ENCODE results near the gene EEIG2.
"Not testable (repeated sequence)": the region's sequence is repeated elsewhere in the genome, so short reads cannot be mapped to it uniquely, and the experiment has no call there.

EEIG2 gene

DNA sequence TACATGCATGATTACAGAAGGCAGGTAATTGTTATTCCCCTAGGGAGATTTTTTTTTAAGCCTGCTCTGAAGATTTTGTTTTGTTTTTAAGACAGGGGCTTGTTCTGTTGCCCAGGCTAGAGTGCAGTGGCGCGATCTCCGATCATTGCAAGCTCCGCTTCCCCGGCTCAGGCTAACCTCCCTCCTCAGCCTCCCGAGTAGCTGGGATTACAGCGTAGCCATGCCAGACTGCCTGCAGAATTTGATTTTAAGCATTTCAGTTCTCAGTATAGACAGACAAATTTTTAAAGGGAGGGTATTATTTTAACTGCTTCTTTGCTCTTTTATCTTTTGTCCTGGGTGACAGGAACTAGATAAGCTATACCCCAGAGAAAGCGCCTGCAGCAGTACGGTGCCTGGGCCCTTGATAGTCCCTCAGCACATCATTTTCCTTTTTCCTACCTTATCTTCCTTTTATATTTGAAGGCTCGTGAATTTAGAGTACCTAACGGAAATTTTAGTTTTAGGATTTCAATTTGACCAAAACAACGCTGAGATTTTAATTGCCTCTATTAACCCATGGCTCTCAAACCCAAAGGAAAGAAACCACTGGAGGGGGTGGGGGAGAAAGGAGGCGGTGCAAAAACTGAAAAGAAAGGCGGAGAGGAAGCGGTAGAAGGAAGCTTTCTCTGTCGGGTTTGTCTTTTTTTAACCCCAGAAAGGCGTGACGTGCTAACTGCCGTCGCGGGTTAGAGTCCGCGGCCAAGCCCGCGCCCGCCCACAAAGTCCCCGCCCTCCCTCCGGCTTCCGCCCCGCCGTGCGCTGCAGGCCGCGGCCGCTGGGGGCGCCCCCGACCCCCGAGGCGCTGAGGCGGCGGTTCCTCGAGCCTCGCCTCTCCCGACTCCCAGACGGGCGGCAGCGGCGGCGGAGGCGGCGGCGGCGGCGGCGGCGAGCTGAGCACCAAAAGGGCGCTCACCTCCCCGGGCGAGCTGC lies at the start of gene EEIG2:
EEIG2 (plus strand) TSS at position 886 of the 972 bp plus-strand sequence. CDS start 329 bp downstream, outside the sequence.
- DNase-seq: peak; percentile 88

DNA sequence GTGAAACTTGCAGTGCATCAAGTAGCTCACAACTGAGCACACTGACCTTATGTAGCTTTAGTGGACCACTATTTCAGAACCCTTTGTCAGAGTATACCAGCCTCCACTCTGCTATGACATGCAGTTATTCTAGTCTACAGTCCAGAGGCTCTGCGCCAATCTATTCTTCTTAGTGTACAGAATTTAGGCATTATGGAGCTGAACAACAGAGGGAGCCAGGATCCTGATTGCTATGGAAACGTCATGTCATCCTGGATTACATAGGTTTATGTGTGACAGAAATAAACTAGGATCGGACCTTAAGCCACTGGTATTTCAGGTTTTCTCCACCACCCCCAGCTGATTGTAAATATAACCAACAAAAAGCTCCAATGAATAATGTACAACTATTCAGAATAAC lies 48.1 kb upstream of the EEIG2 start:
- DNase-seq: no peak

DNA sequence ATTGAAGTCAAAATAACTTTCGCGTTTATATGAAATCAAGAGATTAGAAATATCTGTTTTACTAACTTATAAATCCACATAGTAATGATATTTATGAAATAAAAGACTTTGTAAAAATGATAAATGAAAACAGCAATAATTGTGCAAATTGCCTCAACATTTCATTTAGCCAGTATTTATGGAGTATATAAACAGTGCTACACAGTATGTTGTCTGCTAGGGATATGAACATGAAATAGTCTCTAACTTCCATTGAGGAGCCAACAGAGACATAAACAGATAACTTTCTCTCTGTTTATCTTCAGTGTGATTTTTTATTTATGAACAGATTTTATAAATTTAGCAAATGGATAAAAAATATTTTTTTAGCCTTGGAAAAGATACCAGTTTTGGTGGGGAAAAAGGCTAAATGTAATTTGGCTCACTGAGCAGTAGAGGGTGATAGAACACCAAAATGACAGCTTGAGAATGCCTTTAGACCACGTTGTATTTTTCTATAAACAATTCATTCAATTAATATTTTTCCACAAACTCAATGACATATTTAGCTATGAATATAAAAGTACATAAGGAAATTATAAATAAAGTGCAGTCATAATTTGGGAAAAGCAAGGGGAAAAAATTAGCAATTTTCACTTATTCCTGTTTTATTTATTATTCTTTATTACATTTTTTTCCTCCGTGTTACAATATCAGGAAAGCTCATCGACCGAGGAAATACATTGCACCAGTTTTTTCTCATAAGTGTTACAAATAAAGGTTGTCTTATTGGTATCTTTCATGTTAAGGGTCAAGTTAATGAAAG lies 47.5 kb upstream of the EEIG2 start:
- DNase-seq: no peak

DNA sequence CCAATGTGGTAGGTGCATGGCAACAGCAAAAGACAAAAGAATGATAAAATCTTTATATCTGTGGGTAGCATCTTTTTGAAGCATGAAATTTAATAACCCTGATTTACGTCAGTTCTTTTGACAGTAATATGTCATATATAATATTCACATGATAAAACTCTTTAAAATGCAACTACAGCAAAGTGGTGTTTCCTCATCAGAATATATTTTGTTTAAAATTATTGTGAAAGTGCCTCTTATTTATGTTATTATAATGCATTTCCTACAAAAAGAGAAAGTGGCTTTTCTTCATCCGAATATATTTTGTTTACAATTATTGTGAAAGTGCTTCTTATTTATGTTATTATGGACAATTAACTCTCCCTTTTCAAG lies 46.9 kb upstream of the EEIG2 start:
- no peak for DNase-seq

DNA sequence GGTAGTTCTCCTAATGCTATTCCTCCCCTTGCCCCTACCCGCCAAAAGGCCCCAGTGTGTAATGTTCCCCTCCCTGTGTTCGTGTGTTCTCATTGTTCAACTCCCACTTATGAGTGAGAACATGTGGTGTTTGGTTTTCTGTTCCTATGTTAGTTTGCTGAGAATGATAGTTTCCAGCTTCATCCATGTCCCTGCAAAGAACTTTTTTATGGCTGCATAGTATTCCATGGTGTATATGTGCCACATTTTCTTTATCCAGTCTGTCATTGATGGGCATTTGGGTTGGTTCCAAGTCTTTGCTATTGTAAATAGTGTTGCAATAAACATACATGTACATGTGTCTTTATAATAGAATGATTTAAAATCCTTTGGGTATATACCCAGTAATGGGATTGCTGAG lies 46.0 kb upstream of the EEIG2 start:
- DNase-seq: not testable (repeated sequence)

DNA sequence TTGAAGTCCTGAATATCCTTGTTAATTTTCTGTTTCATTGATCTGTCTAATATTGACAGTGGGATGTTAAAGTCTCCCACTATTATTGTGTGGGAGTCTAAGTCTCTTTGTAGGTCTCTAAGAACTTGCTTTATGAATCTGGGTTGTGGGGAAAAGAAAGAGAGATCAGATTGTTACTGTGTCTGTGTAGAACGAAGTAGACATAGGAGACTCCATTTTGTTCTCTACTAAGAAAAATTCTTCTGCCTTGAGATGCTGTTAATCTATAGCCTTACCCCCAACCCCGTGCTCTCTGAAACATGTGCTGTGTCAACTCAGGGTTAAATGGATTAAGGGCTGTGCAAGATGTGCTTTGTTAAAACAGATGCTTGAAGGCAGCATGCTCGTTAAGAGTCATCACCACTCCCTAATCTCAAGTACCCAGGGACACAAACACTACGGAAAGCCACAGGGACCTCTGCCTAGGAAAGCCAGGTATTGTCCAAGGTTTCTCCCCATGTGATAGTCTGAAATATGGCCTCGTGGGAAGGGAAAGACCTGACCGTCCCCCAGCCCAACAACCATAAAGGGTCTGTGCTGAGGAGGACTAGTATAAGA lies 42.5 kb upstream of the EEIG2 start:
- not testable (repeated sequence) for DNase-seq

DNA sequence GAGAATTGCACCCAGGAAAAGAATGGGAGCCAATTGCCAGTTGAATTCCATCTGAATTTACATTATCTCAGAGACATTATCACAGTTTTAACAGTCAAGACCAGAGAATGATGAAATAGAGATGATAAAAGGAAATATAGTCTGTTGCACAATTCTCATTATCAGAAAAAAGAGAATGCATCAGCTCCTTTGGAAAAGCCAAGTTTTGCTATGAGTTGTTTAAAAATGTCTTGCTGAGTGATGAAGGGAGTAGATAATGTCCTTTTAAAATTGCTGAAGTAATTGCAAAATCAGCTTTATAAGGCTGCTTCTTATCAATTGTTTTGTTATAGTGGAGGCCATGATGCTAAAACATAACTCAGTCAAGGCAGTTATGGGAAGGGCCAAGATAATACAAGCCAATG lies 37.9 kb upstream of the EEIG2 start:
- no peak for DNase-seq

DNA sequence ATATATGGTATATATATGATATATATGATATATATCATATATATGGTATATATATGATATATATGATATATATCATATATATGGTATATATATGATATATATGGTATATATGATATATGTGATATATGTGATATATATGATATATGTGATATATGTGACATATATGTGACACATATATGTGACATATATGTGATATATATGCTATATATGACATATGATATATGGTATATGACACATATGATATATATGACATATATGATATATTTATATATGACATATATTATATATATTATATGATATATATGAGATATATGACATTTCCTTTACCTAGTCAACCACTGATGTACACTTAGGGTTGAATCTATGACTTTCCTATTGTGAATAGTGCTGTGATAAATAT lies 36.1 kb upstream of the EEIG2 start:
- no peak for DNase-seq

DNA sequence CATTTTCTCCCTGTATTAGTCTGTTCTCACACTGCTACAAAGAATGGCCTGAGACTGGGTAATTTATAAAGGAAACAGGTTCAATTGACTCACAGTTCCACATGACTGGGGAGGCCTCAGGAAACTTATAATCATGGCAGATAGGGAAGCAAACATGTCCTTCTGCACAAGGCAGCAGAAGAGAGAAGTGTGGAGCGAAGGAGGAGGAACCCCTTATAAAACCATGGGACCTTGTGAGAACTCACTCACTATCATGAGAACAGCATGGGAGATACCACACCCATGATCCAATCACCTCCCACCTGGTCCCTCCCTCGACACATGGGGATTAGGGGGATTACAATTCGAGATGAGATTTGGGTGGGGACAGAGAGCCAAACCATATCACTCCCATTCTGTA lies 35.2 kb upstream of the EEIG2 start:
- no peak for DNase-seq

DNA sequence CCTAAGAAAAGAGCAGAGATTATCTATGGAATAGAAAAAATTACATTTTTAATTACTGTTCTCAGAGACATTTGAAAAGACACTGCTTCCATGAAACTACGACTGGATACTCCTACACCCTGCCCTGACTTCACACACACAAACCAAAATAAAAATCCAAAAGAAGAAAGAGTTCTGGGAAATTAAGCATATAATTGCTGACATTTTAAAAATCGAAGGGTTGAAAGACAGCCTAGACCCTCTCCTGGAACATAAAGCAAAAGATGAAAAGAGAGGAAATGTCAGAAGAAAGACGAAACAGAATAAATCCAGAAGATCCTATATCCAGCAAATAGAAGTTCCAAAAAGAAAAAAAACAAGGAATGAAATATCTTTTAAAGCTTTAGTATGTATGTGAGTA lies 32.8 kb upstream of the EEIG2 start:
- no peak for DNase-seq

DNA sequence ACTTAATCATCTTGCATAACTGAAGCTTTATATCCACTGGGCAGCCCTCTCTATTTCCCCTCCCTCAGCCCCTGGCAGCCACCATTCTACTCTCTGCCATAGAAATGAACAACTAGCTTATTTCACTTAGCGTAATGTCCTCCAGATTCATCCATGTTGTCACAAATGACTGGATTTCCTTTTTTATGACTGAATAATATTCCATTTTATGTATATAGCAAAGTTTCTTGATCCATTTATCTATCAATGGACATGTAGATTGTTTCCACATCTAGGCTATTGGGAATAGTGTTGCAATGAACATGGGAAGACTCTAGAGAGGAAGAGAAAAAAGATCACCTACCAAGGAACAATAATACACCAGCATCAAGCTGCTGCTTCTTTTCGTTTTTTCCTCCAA lies 32.1 kb upstream of the EEIG2 start:
- no peak for DNase-seq

DNA sequence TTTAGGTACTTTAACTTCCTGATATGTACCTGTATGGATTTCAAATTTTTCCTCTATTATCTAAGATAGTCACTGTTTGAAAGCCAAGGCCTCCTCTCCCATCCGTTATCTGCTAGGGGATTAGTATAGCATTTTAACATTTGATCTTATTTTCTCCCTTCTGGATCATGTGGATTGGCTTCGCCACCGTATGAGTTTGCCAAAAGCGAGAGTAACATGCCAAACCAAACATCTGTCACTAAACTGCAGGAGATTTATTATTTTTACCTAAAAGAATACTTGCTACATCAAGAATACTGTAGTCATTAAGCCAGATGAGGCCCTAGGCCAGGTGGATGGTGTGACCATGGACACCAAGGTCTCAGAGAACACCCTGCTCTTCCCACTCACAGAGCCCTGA lies 28.5 kb upstream of the EEIG2 start:
- DNase-seq: no peak

DNA sequence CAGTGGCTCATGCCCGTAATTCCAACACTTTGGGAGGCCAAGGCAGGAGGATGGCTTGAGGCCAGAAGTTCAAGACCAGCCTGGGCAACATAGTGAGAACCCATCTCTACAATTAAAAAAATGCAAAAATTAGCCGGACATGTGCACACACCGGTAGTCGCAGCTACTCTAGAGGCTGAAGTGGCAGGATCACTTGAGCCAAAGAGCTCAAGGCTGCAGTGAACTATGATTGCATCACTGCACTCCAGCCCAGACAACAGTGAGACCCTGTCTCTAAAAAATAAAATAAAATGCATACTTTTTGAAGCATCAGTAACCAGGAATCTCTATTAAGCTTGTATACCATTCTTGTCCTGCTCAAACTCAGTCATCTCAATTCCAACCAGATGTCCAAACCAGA lies 27.2 kb upstream of the EEIG2 start:
- DNase-seq: no peak

DNA sequence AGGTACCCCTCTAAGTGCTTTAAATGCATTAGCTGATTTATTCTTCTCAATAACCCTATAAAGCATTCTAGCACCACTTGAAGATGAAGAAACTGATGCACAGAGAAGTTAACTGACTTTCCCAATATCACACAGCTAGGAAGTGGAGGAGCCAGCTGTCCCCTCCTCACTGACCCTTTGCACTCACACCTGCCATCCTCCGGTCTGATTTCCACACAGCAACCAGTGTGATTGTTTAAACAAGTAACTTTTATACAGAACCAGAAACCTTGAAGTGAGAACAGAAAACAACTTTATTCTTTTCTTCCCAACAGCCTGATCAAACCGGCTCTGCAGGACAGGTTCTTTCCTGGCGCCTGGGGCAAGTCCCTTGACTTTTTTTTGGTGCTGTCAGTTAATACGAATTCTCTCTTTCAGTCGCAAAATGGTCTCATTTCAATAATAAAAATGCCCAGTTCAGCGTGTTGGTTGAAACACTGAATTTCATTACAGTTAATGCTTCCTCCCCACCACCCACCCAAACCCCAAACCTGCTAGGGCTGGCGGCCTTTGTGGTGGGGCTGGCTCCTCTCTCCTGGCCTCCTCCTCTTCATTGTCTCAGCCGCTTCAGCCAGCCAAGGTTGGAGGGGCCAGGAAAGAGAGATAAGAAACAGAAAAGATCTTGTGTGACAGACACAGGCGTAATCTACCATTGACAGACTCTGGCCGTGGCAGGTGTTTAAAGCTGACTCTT lies 26.4 kb upstream of the EEIG2 start:
- no peak for DNase-seq

DNA sequence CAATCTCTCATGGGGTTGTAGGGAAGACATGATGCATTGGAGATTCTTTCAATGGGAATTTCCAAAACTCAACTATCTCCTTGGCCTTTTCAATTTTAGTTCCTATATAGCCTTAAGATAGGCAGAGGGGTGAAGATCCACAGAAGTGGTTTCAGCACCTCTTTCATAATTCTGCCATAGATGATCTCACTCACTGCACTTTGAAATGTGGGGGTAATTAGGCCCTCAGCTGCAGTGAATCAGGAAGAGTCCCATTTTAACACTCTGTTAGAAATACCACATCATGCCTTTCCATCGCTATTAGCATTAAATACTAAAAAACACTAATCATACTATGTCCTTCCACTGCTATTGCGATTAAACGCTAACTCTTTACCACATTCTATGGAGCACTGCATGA lies 25.1 kb upstream of the EEIG2 start:
- no peak for DNase-seq

DNA sequence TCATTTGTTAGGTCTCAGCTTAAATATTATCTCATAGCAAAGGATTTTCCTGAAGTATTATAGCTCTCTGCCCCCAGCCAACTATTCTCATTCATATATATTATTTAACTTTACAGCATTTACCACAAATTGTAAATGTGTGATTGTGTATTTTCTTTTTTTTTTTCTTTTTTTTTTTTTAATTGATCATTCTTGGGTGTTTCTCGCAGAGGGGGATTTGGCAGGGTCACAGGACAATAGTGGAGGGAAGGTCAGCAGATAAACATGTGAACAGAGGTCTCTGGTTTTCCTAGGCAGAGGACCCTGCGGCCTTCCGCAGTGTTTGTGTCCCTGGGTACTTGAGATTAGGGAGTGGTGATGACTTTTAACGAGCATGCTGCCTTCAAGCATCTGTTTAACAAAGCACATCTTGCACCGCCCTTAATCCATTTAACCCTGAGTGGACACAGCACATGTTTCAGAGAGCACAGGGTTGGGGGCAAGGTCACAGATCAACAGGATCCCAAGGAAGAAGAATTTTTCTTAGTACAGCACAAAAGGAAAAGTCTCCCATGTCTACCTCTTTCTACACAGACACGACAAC lies 24.5 kb upstream of the EEIG2 start:
- not testable (repeated sequence) for DNase-seq

DNA sequence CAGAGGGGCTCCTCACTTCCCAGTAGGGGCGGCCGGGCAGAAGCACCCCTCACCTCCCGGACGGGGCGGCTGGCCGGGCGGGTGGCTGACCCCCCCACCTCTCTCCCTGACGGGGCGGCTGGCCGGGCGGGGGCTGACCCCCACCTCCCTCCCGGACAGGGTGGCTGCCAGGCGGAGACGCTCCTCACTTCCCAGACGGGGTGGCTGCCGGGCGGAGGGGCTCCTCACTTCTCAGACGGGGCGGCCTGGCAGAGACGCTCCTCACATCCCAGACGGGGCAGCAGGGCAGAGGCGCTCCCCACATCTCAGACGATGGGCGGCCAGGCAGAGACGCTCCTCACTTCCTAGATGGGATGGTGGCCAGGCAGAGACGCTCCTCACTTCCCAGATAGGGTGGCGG lies 23.9 kb upstream of the EEIG2 start:
- DNase-seq: not testable (repeated sequence)

DNA sequence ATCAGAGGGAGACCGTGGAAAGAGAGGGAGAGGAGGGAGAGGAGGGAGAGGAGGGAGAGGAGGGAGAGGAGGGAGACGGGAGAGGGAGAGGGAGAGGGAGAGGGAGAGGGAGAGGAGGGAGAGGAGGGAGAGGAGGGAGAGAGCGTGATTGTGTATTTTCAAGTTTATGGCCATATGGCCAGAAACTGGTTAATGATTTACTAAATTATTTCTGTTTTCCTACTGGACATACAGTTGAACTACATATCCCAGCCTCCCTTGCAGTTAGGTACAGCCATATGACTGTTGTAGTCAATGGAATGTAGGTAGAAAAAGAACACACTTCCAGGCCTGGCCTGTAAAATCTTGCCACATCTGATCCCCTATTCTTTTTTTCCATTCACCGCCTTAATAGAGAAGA lies 23.1 kb upstream of the EEIG2 start:
- DNase-seq: not testable (repeated sequence)

DNA sequence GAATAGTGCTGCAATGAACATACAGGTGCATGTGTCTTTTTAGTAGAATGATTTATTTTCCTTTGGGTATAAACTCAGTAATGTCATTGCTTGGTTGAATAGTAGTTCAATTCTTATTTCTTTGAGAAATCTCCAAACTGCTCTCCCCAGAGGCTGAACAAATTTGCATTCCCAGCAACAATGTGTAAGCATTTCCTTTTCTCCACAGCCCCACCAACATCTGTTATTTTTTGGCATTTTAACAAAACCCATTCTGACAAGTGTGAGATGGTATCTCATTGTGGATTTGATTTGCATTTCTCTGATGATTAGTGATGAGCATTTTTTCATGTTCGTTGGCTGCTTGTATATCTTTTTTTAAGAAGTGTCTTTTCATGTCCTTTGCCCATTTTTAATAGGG lies 21.9 kb upstream of the EEIG2 start:
- no peak for DNase-seq

DNA sequence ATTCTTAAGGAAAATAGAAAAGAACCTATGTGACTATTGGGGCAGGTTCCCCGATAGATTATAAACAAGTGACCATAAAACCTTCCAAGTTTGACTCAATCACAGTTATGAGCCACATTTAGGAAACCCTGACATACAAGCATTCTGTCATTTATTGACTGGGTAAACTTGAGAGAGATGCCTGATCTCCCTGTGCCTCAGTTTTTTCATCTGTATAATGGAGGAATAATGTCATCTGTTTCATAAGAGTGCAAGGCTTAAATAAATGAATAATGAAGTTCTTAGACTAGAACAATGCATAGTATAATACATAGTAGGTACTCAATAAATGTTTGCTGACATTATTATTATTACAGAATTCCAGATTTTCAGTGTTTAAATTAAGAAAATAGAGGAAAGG lies 18.9 kb upstream of the EEIG2 start:
- DNase-seq: no peak

DNA sequence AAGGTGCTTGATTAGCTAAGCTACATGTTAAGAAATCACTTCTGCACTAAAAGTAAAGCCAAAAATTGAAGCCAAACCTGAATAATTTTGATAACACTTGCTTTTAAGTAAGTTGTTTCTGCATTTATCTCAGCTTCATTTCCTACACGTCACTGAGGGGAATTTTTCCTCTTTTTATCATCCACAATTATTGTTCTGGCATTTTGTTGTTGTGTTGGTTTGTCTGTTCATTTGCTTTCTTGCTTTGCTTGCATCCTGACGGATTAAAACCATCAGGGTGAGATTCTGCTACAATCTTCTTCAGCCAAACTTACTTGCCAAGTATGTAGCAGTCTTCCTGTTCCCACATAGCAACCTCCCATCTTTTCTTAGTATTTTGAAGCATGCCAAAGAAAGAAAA lies 18.0 kb upstream of the EEIG2 start:
- no peak for DNase-seq

DNA sequence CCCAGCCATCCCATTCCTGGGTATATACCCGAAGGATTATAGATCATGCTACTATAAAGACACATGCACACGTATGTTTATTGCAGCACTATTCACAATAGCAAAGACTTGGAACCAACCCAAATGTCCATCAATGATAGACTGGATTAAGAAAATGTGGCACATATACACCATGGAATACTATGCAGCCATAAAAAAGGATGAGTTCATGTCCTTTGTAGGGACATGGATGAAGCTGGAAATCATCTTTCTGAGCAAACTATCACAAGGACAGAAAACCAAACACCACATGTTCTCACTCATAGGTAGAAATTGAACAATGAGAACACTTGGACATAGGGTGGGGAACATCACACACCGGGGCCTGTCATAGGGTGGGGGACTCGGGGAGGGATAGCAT lies 12.4 kb upstream of the EEIG2 start:
- DNase-seq: not testable (repeated sequence)

Measured in activated T-cell treated with anti-CD3 and anti-CD28 coated beads for 4 hours (primary cell).